H9 (cell line): ENCODE data around the gene MSANTD1. TPM values are rescaled to one million over a fixed set of nuclear protein-coding genes. Genes with fewer than 3 reads are reported as not detected.

Experiments
- DNase-seq: peaks from one replicate; pipeline ENCODE4 v3.0.0-alpha.2; 2017
- H2AFZ ChIP-seq: one replicate; pipeline ENCODE4 v1.6.1; 2013; ENCODE audit warnings: mild to moderate bottlenecking, low read length, control low read depth, moderate library complexity
- H2AK5ac ChIP-seq: 2 replicates; pipeline ENCODE4 v1.6.1; 2013; ENCODE audit warnings: low read length, control low read depth, mixed read lengths; ENCODE audit not compliant: insufficient read length
- H2BK120ac ChIP-seq: one replicate; pipeline ENCODE4 v1.6.1; 2013; ENCODE audit warnings: low read depth, mild to moderate bottlenecking, low read length, control low read depth, inconsistent platforms; ENCODE audit not compliant: poor library complexity, severe bottlenecking
- H2BK12ac ChIP-seq: 2 replicates; pipeline ENCODE4 v1.6.1; 2013; ENCODE audit warnings: low read length, control low read depth, mixed read lengths, low read depth; ENCODE audit not compliant: insufficient read length
- H2BK15ac ChIP-seq: 2 replicates; pipeline ENCODE4 v1.6.1; 2013; ENCODE audit warnings: low read depth, low read length, control low read depth
- H2BK20ac ChIP-seq: one replicate; pipeline ENCODE4 v1.6.1; 2013; ENCODE audit warnings: low read depth, mild to moderate bottlenecking, low read length, control low read depth, inconsistent platforms; ENCODE audit not compliant: poor library complexity, severe bottlenecking
- H2BK5ac ChIP-seq: 2 replicates; pipeline ENCODE4 v1.6.1; 2013; ENCODE audit warnings: low read length, control low read depth, mixed read lengths; ENCODE audit not compliant: insufficient read length
- H3K14ac ChIP-seq: 2 replicates; pipeline ENCODE4 v1.6.1; 2013; ENCODE audit warnings: low read length, control low read depth; ENCODE audit not compliant: insufficient read depth
- H3K18ac ChIP-seq: 2 replicates; pipeline ENCODE4 v1.6.1; 2013; ENCODE audit warnings: low read depth, mild to moderate bottlenecking, mixed read lengths, low read length, control low read depth; ENCODE audit not compliant: insufficient read length
- H3K23ac ChIP-seq: 2 replicates; pipeline ENCODE4 v1.6.1; 2013; ENCODE audit warnings: low read length, control low read depth, mixed read lengths, low read depth; ENCODE audit not compliant: insufficient read length
- H3K23me2 ChIP-seq: 2 replicates; pipeline ENCODE4 v1.6.1; 2013; ENCODE audit warnings: low read depth, mild to moderate bottlenecking, mixed read lengths, low read length, control low read depth; ENCODE audit not compliant: insufficient read length, poor library complexity, severe bottlenecking
- H3K27ac ChIP-seq: 2 replicates; pipeline ENCODE4 v1.5.1; 2013; ENCODE audit warnings: low read length, control low read depth, mixed read lengths, low read depth; ENCODE audit not compliant: insufficient read length
- H3K27me3 ChIP-seq: 2 replicates; pipeline ENCODE4 v1.6.1; 2013; ENCODE audit warnings: low read length, control low read depth, inconsistent platforms; ENCODE audit not compliant: insufficient read depth
- H3K4ac ChIP-seq: 2 replicates; pipeline ENCODE4 v1.6.1; 2013; ENCODE audit warnings: low read depth, mild to moderate bottlenecking, control low read depth, inconsistent platforms, low read length, moderate library complexity
- H3K4me1 ChIP-seq: 2 replicates; pipeline ENCODE4 v1.6.1; 2013; ENCODE audit warnings: low read length, control low read depth, inconsistent platforms; ENCODE audit not compliant: insufficient read depth
- H3K4me2 ChIP-seq: 2 replicates; pipeline ENCODE4 v1.6.1; 2013; ENCODE audit warnings: low read length, control low read depth, mixed read lengths; ENCODE audit not compliant: insufficient read length, insufficient read depth
- H3K56ac ChIP-seq: 2 replicates; pipeline ENCODE4 v1.6.1; 2013; ENCODE audit warnings: low read depth, mild to moderate bottlenecking, mixed read lengths, low read length, control low read depth; ENCODE audit not compliant: insufficient read length
- H3K79me1 ChIP-seq: 2 replicates; pipeline ENCODE4 v1.6.1; 2013; ENCODE audit warnings: low read depth, mild to moderate bottlenecking, moderate library complexity, low read length, control low read depth, inconsistent platforms; ENCODE audit not compliant: insufficient read depth, poor library complexity, severe bottlenecking
- H3K79me2 ChIP-seq: 2 replicates; pipeline ENCODE4 v1.6.1; 2013; ENCODE audit warnings: low read length, control low read depth, inconsistent platforms; ENCODE audit not compliant: insufficient read depth
- H3K9ac ChIP-seq: 2 replicates; pipeline ENCODE4 v1.6.1; 2013; ENCODE audit warnings: low read length, control low read depth, mixed read lengths; ENCODE audit not compliant: insufficient read length; ENCODE audit errors: extremely low read depth
- H3K9me3 ChIP-seq: one replicate; pipeline ENCODE4 v1.6.1; 2013; ENCODE audit warnings: low read depth, low read length, inconsistent platforms; ENCODE audit not compliant: control insufficient read depth
- H3T11ph ChIP-seq: one replicate; pipeline ENCODE4 v1.6.1; 2013; ENCODE audit warnings: mild to moderate bottlenecking, low read length, control low read depth, inconsistent platforms
- H4K20me1 ChIP-seq: one replicate; pipeline ENCODE4 v1.6.1; 2013; ENCODE audit not compliant: control insufficient read depth, insufficient read length, insufficient read depth
- H4K5ac ChIP-seq: 2 replicates; pipeline ENCODE4 v1.6.1; 2013; ENCODE audit warnings: low read depth, mild to moderate bottlenecking, mixed read lengths, low read length, control low read depth; ENCODE audit not compliant: insufficient read length
- H4K8ac ChIP-seq: replicated peaks from 2 replicates; pipeline ENCODE4 v1.6.1; 2013; ENCODE audit warnings: low read length, control low read depth, mixed read lengths, low read depth; ENCODE audit not compliant: insufficient read length
- H4K91ac ChIP-seq: 2 replicates; pipeline ENCODE4 v1.6.1; 2013; ENCODE audit warnings: low read depth, mild to moderate bottlenecking, moderate library complexity, mixed read lengths, low read length, control low read depth; ENCODE audit not compliant: insufficient read length
- H3K27ac Mint-ChIP-seq, 3 experiments: 2 replicates in 2 of 3; 3 replicates in 1 of 3; pipeline ENCODE4 v1.8.0; 2020 to 2021; ENCODE audit warnings: mixed read lengths in 3 of 3, mild to moderate bottlenecking in 1 of 3, moderate library complexity in 1 of 3
- H3K27me3 Mint-ChIP-seq: 2 replicates; pipeline ENCODE4 v1.8.0; 2021; ENCODE audit warnings: low read depth, mild to moderate bottlenecking, moderate library complexity, mixed read lengths
- H3K36me3 Mint-ChIP-seq, 3 experiments: 2 replicates in 2 of 3; 3 replicates in 1 of 3; pipeline ENCODE4 v1.8.0; 2020 to 2021; ENCODE audit warnings: low read depth in 3 of 3, mixed read lengths in 3 of 3; ENCODE audit not compliant: insufficient read depth in 1 of 3
- H3K4me1 Mint-ChIP-seq, 2 experiments: 2 replicates each; pipeline ENCODE4 v1.8.0; 2020; ENCODE audit warnings: mixed read lengths in 2 of 2
- H3K4me3 Mint-ChIP-seq, 2 experiments: 2 replicates in 1 of 2; 3 replicates in 1 of 2; pipeline ENCODE4 v1.8.0; 2020 to 2021; ENCODE audit warnings: mild to moderate bottlenecking in 2 of 2, mixed read lengths in 2 of 2, moderate library complexity in 1 of 2
- H3K9me3 Mint-ChIP-seq, 2 experiments: 2 replicates in 1 of 2; 3 replicates in 1 of 2; pipeline ENCODE4 v1.8.0; 2020; ENCODE audit warnings: mild to moderate bottlenecking in 2 of 2, mixed read lengths in 2 of 2, moderate library complexity in 1 of 2
- CTCF ChIP-seq: fragments of 200-600 bp; sonication (generic); conservative IDR thresholded peaks from 3 replicates; pipeline ENCODE4 v1.8.0; 2021; ENCODE audit warnings: antibody characterized with exemption, mild to moderate bottlenecking
- WGBS: extraction: QIAGEN DNeasy Blood & Tissue Kit; methylation state at CpG from one replicate; pipeline ENCODE4 v1.1.7; 2013; ENCODE audit warnings: missing lambda C conversion rate, low lambda C conversion rate, mixed read lengths; ENCODE audit not compliant: insufficient read length; ENCODE audit errors: extremely low coverage; 5-methylcytosine and 5-hydroxymethylcytosine counted together
- total RNA-seq: library from RNA; stranded (reverse); gene quantifications from 2 replicates; pipeline ENCODE4 v1.2.1, GENCODE V29; 2021

MSANTD1 gene
- total RNA-seq, 1 experiment from 2014 or later: 0.83 TPM

GRCh38 chr4:3226944-3227343, 22.0 kb upstream of the MSANTD1 start:
- Histone ChIP-seq H3K9ac (no peak overlapping the region), H2BK120ac (no peak overlapping the region), H3K27me3 (no peaks in the 10 kb centered on the region), H4K91ac (no peak overlapping the region), H3K79me1 (no peaks in the 10 kb centered on the region), H3K18ac (no peak overlapping the region), H2AFZ (no peak overlapping the region), H3K9me3 (no peaks in the 10 kb centered on the region), H3K4ac (no peak overlapping the region), H4K20me1 (peaks cover 5% of the 10 kb centered on the region), H3K23me2 (no peaks in the 10 kb centered on the region), H3T11ph (no peak overlapping the region), H3K56ac (no peak overlapping the region), H2AK5ac (no peak overlapping the region), H2BK12ac (no peak overlapping the region), H2BK20ac (no peak overlapping the region), H3K4me1 (no peaks in the 10 kb centered on the region), H3K14ac (no peak overlapping the region), H4K8ac (no peak overlapping the region), H3K27ac (no peak overlapping the region), H4K5ac (no peak overlapping the region), H2BK15ac (no peak overlapping the region), H2BK5ac (no peak overlapping the region), H3K23ac (no peak overlapping the region), H3K4me2 (no peak overlapping the region), H3K79me2 (no peaks in the 10 kb centered on the region)
- TF ChIP-seq CTCF: no peak
- Mint-ChIP-seq H3K9me3 (peaks cover 3 to 7% of the 10 kb centered on the region in 2 experiments; a peak in 3 of 5 replicates), H3K36me3 (peaks cover 56 to 81% (median 71%) of the 10 kb centered on the region in 3 experiments), H3K27ac (no peak overlapping the region), H3K4me3 (no peak overlapping the region), H3K4me1 (no peaks in the 10 kb centered on the region), H3K27me3 (no peaks in the 10 kb centered on the region)
- no peak for DNase-seq
- WGBS: no CpG with 5 or more reads among the region's 6 CpGs
